Measurements from ENCODE around the gene MCF2L. TPM values are rescaled to one million over a fixed set of nuclear protein-coding genes. Genes with fewer than 3 reads are reported as not detected.

The MCF2L gene
- total RNA-seq, 2 donors from 2014 or later: 37.4 to 74.8 TPM

GRCh38 chr13:113082198-113083021 is 113.4 kb downstream of the MCF2L start:
- intact Hi-C loops (cut with DNase I): no loop called here
- H3K36me3 ChIP-seq (replicated peaks in 1 of 2; ENCODE audit: insufficient read depth in 1 of 2, low read depth in 2 of 2): peaks cover 0 to 8% of the 10 kb centered on the region in 2 donors
- WGBS, 2 donors: 80 to 92% methylated on average over 13 to 26 of the region's 26 CpGs

GRCh38 chr13:113083022-113083373 is 114.0 kb downstream of the MCF2L start:
- Histone ChIP-seq H3K4me3 (no peak overlapping the region), H3K27me3 (no peaks in the 10 kb centered on the region), H3K27ac (no peak overlapping the region), H3K4me1 (no peaks in the 10 kb centered on the region), H3K9me3 (no peaks in the 10 kb centered on the region), H3K36me3 (replicated peaks in 1 of 2; ENCODE audit: insufficient read depth in 1 of 2, low read depth in 2 of 2) (peaks cover 0 to 12% of the 10 kb centered on the region in 2 donors)
- intact Hi-C loops (cut with DNase I): no loop called here
- no peak for TF ChIP-seq POLR2A (IDR thresholded peaks at IDR 0.05)
- TF ChIP-seq CTCF (IDR thresholded peaks at IDR 0.05): no peak
- WGBS, 2 donors: 85 to 90% methylated on average over 2 to 10 of the region's 10 CpGs
- no peak for DNase-seq
- ATAC-seq: no peak

More at GRCh38 chr13:113082198-113083021, 113.4 kb downstream of the MCF2L start:
- DNase-seq (no peak), ATAC-seq (no peak)
- TF ChIP-seq POLR2A (IDR thresholded peaks at IDR 0.05) (no peak), CTCF (IDR thresholded peaks at IDR 0.05) (no peak)
- Histone ChIP-seq H3K4me1 (no peaks in the 10 kb centered on the region), H3K27me3 (no peaks in the 10 kb centered on the region), H3K9me3 (no peaks in the 10 kb centered on the region), H3K4me3 (no peak overlapping the region), H3K27ac (no peak overlapping the region)

GRCh38 chr13:113083402-113084061 is 114.5 kb downstream of the MCF2L start:
- no peak overlapping the region for H3K27ac ChIP-seq
- no peak for TF ChIP-seq POLR2A (IDR thresholded peaks at IDR 0.05)
- TF ChIP-seq CTCF (IDR thresholded peaks at IDR 0.05): no peak

GRCh38 chr13:113084094-113084942 is 115.3 kb downstream of the MCF2L start:
- H3K36me3 ChIP-seq (replicated peaks in 1 of 2; ENCODE audit: insufficient read depth in 1 of 2, low read depth in 2 of 2): peaks cover 0 to 10% of the 10 kb centered on the region in 2 donors
- WGBS, 2 donors: 90 to 93% methylated on average over 23 to 24 of the region's 25 CpGs
- H3K27me3 ChIP-seq: no peaks in the 10 kb centered on the region
- TF ChIP-seq CTCF (IDR thresholded peaks at IDR 0.05) (no peak), POLR2A (IDR thresholded peaks at IDR 0.05) (no peak)
- no peak for DNase-seq
- H3K4me1 ChIP-seq: no peaks in the 10 kb centered on the region
- no peak overlapping the region for H3K27ac ChIP-seq
- intact Hi-C loops (cut with DNase I): no loop called here
- no peak overlapping the region for H3K4me3 ChIP-seq
- no peak for ATAC-seq
- H3K9me3 ChIP-seq: no peaks in the 10 kb centered on the region

More at GRCh38 chr13:113083402-113084061, 114.5 kb downstream of the MCF2L start:
- intact Hi-C loops (cut with DNase I): no loop called here
- Histone ChIP-seq H3K36me3 (replicated peaks in 1 of 2; ENCODE audit: insufficient read depth in 1 of 2, low read depth in 2 of 2) (peaks cover 0 to 13% of the 10 kb centered on the region in 2 donors), H3K4me3 (no peak overlapping the region), H3K4me1 (no peaks in the 10 kb centered on the region), H3K27me3 (no peaks in the 10 kb centered on the region), H3K9me3 (no peaks in the 10 kb centered on the region)
- ATAC-seq: no peak
- 77 to 86% methylated on average over 11 to 18 of the region's 18 CpGs for WGBS, 2 donors
- DNase-seq: no peak

All from body of pancreas (tissue), 4 donors.